GM12878 (cell line): ENCODE data around the gene TYW1B. TPM values are rescaled to one million over a fixed set of nuclear protein-coding genes. Genes with fewer than 3 reads are reported as not detected.
"Not testable (repeated sequence)": the region's sequence is repeated elsewhere in the genome, so short reads cannot be mapped to it uniquely, and the experiment has no call there.

ENCODE experiments used
- ATAC-seq: fragments of 200-7000 bp; cut with Tn5 transposase; 3 replicates; pipeline ENCODE4 v1.9.1; 2020; ENCODE audit warnings: mild to moderate bottlenecking, moderate library complexity
- BruUV-seq: library from RNA; stranded (reverse); fragments of 400-500 nt; replicated peaks from 2 replicates; lab custom pipeline; 2021; lab: Mats Ljungman, UMichigan
- CTCF ChIA-PET: fragments of 300-600 bp; sonication (Branson Sonifier 250); formaldehyde crosslinking; extraction: SDS; loops from one replicate; lab custom pipeline; 2021; ENCODE audit warnings: inconsistent platforms; lab: Yijun Ruan, JAX
- POLR2A ChIA-PET: fragments of 350-600 bp; formaldehyde crosslinking; extraction: SDS; loops from one replicate; lab custom pipeline; 2021; ENCODE audit warnings: inconsistent platforms; lab: Charles Lee
- RAD21 ChIA-PET: fragments of 300-600 bp; sonication (Branson Sonifier 250); formaldehyde crosslinking; loops from one replicate; lab custom pipeline; 2023; ENCODE audit warnings: antibody characterized with exemption; ENCODE audit not compliant: unreplicated experiment; lab: Charles Lee
- SMC1A ChIA-PET: fragments of 300-600 bp; sonication (Branson Sonifier 250); formaldehyde crosslinking; loops from one replicate; lab custom pipeline; 2023; ENCODE audit not compliant: unreplicated experiment, uncharacterized antibody; lab: Charles Lee
- DNase-seq: peaks from one replicate; pipeline ENCODE4 v3.0.0-alpha.2; 2011; ENCODE audit warnings: low read depth, low spot score
- FAIRE-seq: peaks from 3 replicates; lab custom pipeline; 2011; peaks lifted over from hg19 to GRCh38; lab: Jason Lieb, UNC
- H2AFZ ChIP-seq: 2 replicates; pipeline ENCODE4 v1.6.0; 2011; ENCODE audit warnings: low read depth, low read length, control low read depth; ENCODE audit not compliant: control insufficient read depth
- H3K27ac ChIP-seq: 2 replicates; pipeline ENCODE4 v1.5.1; 2011; ENCODE audit warnings: control low read depth; ENCODE audit not compliant: control insufficient read depth, insufficient read depth
- H3K27me3 ChIP-seq, 2 experiments: replicated peaks in 1 of 2; 2 replicates each; pipeline versions ENCODE4 v1.6.0 to v1.6.1; 2011; ENCODE audit warnings: low read length in 1 of 2; ENCODE audit not compliant: control insufficient read depth in 2 of 2, insufficient read depth in 2 of 2
- H3K36me3 ChIP-seq, 2 experiments: 2 replicates each; pipeline ENCODE4 v1.5.1; 2011; ENCODE audit warnings: low read length in 1 of 2; ENCODE audit not compliant: control insufficient read depth in 2 of 2, insufficient read depth in 2 of 2
- H3K4me1 ChIP-seq: 2 replicates; pipeline ENCODE4 v1.6.1; 2011; ENCODE audit warnings: mild to moderate bottlenecking, low read length, moderate library complexity, mixed read lengths; ENCODE audit not compliant: control insufficient read depth, insufficient read depth
- H3K4me2 ChIP-seq: 2 replicates; pipeline ENCODE4 v1.6.0; 2011; ENCODE audit warnings: control low read depth; ENCODE audit not compliant: control insufficient read depth, insufficient read depth
- H3K4me3 ChIP-seq: fragments of 200-600 bp; sonication (generic); 2 replicates; pipeline ENCODE4 v1.5.1; 2016
- H3K79me2 ChIP-seq: 2 replicates; pipeline ENCODE4 v1.6.0; 2011; ENCODE audit warnings: low read length; ENCODE audit not compliant: control insufficient read depth, insufficient read depth
- H3K9ac ChIP-seq: 2 replicates; pipeline ENCODE4 v1.8.0; 2011; ENCODE audit warnings: low read length, control low read depth, mixed read lengths; ENCODE audit not compliant: control insufficient read depth, insufficient read depth
- H3K9me3 ChIP-seq: replicated peaks from 3 replicates; pipeline ENCODE4 v1.5.1; 2011; ENCODE audit warnings: mild to moderate bottlenecking, low read length; ENCODE audit not compliant: control insufficient read depth, insufficient read depth
- H4K20me1 ChIP-seq: 2 replicates; pipeline ENCODE4 v1.6.0; 2011; ENCODE audit not compliant: control insufficient read depth, insufficient read depth
- TCF12 ChIP-seq: IDR thresholded peaks from 2 replicates; pipeline ENCODE4 v1.6.1; 2011; ENCODE audit warnings: low read depth, mild to moderate bottlenecking, low read length
- TCF3 ChIP-seq: IDR thresholded peaks from 2 replicates; pipeline ENCODE4 v1.6.1; 2012; ENCODE audit warnings: low read depth, mild to moderate bottlenecking, low read length, borderline replicate concordance; ENCODE audit not compliant: insufficient read depth
- YY1 ChIP-seq: IDR thresholded peaks from 2 replicates; pipeline ENCODE4 v1.6.1; 2011; ENCODE audit warnings: low read depth, mild to moderate bottlenecking, low read length
- WGBS: methylation state at CpG from one replicate; pipeline ENCODE4 v1.1.6; 2016; ENCODE audit warnings: low lambda C conversion rate; ENCODE audit not compliant: insufficient replicate concordance, insufficient coverage; ENCODE audit errors: missing lambda C conversion rate; 5-methylcytosine and 5-hydroxymethylcytosine counted together
- in situ Hi-C: fragments of 300-500 bp; cut with MboI; formaldehyde crosslinking; loops from 9 replicates; pipeline ENCODE4 v1.14.3; 2018; ENCODE audit warnings: mixed read lengths
- intact Hi-C: fragments of 100-400 bp; cut with micrococcal nuclease; formaldehyde crosslinking; loops from one replicate; pipeline ENCODE4 v1.14.2; 2022; ENCODE audit not compliant: unreplicated experiment
- polyA plus RNA-seq, 11 experiments: library from polyadenylated mRNA; depleted of rRNA in 4 of 11; unstranded in 6 of 11; stranded (reverse) in 5 of 11; fragments of >200 nt; fragmentation: Nextera tagmentation in 4 of 11; fragmentation: Illumina TruSeq in 1 of 11; extraction: Ambion mirVana in 4 of 11; extraction: Trizol in 1 of 11; gene quantifications; 1 replicate in 1 of 11; 2 replicates in 10 of 11; pipeline versions ENCODE4 v1.2.1 to v1.2.3, GENCODE V29; 2011 to 2016; ENCODE audit warnings: inconsistent platforms in 2 of 11, missing spikeins in 2 of 11, low read depth in 1 of 11
- total RNA-seq, 4 experiments: library from RNA; depleted of rRNA in 3 of 4; stranded (reverse); fragments of >200 nt in 3 of 4; fragmentation: Illumina TruSeq in 1 of 4; extraction: Trizol in 1 of 4; gene quantifications; 2 replicates each; pipeline versions ENCODE4 v1.2.1 to v1.2.3, GENCODE V29; 2013 to 2021

The TYW1B gene
- total and polyA plus RNA-seq, 10 of the 15 experiments (the other 5 are each of a cell fraction or from before 2014, with no cell fraction given), result 3.5 to 6.6 (median 5.3) TPM

DNA sequence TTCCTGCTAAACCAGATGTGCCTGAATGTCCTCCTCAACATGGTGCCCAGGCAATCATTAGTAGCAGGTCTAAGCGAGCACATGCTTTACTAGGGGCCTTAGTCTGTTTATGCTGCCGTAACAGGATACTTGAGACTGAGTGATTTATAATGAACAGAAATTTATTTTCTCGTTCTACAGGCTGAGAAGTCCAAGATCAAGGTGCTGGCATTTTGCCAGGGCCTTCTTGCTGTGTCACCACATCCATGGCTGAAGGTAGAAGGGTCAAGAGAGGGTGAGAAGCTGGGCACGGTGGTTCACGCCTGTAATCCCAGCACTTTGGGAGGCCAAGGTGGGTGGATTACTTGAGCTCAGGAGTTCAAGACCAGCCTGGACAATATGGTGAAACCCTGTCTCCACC lies 273.6 kb downstream of the TYW1B start:
- H3K4me2 ChIP-seq, H3K4me1 ChIP-seq, H3K27ac ChIP-seq, H4K20me1 ChIP-seq, H2AFZ ChIP-seq, DNase-seq, RAD21 ChIA-PET, H3K9ac ChIP-seq, H3K4me3 ChIP-seq, H3K36me3 ChIP-seq, CTCF ChIA-PET, BruUV-seq, POLR2A ChIA-PET, ATAC-seq, H3K79me2 ChIP-seq, H3K27me3 ChIP-seq, FAIRE-seq, intact Hi-C loops, in situ Hi-C loops, SMC1A ChIA-PET, H3K9me3 ChIP-seq: not testable (repeated sequence)
- WGBS, result 54% methylated on average over 5 of the region's 5 CpGs

DNA sequence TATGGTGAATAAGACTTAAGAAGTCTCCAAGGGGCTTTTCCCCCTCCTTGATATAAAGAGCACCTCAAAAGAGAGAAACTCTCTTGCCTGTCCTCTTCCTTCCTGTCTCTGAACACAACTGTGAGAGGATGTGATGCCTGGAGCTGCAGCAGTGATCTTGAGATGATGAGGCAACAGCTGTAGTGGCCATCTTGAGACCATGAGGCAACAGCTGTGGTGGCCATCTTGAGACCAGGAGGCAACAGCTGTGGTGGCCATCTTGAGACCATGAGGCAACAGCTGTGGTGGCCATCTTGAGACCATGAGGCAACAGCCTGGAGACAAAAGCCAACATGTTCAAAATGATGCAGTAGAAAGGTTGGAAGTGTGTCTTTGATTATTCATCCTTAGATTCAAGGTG lies 277.5 kb downstream of the TYW1B start:
- H3K27ac ChIP-seq, H3K9ac ChIP-seq, H3K27me3 ChIP-seq, SMC1A ChIA-PET, intact Hi-C loops: not testable (repeated sequence)
- peak; percentile 82; the same call in 1 of the 2 replicates for TF ChIP-seq TCF12
- TF ChIP-seq TCF3, result peak; percentile 64; the same call in 1 of the 2 replicates
- peak; percentile 89 for TF ChIP-seq YY1
- TF ChIP-seq, all 136 proteins: peak for 3; not testable (repeated sequence) for 133
- CTCF ChIA-PET, H2AFZ ChIP-seq, in situ Hi-C loops, H3K4me3 ChIP-seq, H3K36me3 ChIP-seq, H3K4me1 ChIP-seq, BruUV-seq, H3K79me2 ChIP-seq, FAIRE-seq, H3K9me3 ChIP-seq, POLR2A ChIA-PET, RAD21 ChIA-PET, DNase-seq, H3K4me2 ChIP-seq, ATAC-seq, H4K20me1 ChIP-seq: not testable (repeated sequence)
